ENCODE measurements around the gene CACNA1C.

DNA sequence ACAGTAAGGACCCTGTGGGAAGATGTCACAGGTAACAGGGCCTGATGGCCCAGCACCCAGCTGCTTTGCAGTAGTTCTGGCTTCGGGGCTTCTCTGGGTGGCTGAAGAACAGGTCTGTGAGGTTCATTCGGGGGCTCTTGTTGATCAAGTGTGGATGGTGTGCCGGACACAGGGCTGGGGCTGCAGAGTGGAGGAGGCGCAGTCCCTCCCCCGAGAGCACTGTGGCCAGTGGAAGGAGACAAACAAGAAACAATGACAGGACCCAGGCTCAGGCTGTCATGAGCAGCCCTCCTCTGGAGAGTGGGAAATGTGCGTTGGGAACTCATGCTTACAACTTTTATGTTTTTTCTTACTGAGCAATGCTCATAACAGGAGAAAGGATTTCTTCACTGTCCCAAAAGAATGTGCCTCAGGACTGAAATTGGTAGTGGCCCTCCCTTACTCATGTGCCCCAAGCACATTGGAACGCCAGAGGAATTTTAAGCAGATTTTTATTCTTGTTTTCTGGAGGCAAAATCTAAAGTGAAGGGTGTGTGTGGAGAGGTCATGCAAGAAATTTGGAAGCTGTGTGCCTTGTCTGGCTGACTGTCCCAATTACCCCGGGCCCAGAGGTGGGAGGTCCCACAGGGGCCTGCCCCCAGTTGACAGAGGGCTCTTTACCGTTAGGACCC, 233.8 kb downstream of the CACNA1C start:
- TF ChIP-seq, protein P1, sequence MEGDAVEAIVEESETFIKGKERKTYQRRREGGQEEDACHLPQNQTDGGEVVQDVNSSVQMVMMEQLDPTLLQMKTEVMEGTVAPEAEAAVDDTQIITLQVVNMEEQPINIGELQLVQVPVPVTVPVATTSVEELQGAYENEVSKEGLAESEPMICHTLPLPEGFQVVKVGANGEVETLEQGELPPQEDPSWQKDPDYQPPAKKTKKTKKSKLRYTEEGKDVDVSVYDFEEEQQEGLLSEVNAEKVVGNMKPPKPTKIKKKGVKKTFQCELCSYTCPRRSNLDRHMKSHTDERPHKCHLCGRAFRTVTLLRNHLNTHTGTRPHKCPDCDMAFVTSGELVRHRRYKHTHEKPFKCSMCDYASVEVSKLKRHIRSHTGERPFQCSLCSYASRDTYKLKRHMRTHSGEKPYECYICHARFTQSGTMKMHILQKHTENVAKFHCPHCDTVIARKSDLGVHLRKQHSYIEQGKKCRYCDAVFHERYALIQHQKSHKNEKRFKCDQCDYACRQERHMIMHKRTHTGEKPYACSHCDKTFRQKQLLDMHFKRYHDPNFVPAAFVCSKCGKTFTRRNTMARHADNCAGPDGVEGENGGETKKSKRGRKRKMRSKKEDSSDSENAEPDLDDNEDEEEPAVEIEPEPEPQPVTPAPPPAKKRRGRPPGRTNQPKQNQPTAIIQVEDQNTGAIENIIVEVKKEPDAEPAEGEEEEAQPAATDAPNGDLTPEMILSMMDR (IDR thresholded peaks at IDR 0.05) = no peak
- no peak for TF ChIP-seq POLR2A (IDR thresholded peaks at IDR 0.05)
